ENCODE measurements around the gene SEMA3E.

SEMA3E gene

GRCh38 chr7:83593921-83594475 lies 54.9 kb downstream of the SEMA3E start:
- WGBS (ENCODE audit: extremely low coverage, insufficient coverage, insufficient read length), result no CpG with 5 or more reads among the region's 4 CpGs
- no peak overlapping the region for H3K4ac ChIP-seq (ENCODE audit: low read depth, low read length)

DNA sequence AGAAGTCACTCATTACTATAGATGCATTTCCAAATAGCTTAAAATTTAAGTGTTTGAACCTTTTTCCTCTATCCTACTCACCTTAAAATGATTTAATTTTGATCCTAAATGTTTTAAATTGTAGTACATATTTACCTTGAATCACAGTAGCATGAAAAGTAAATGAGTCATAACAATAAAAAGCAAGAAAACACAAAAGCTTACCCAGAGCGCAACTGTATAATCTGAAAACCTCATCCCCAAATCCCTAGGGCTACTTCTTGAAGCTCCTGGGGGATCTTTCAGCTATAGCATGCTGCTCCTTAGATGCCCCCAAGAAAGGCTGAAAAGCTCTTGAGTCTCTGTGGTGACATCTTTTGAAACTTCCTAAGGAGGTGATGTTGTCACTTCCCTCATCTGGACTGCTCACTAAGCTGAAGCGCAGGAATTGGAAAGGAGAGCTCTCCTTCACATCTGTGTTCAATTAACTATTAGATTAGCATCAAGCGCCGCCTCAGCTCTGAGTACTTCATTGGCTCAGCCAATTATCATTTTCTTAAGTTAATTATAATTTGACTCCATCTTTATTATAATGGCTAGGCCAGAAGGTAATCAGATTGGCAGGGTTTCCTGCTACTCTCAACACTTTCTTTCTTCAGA lies 60.2 kb downstream of the SEMA3E start:
- H4K91ac ChIP-seq (ENCODE audit: low read depth, low read length), result no peak overlapping the region
- H2AFZ ChIP-seq (ENCODE audit: insufficient read depth, low read length, poor library complexity), result no peak overlapping the region
- no peak overlapping the region for H3K4ac ChIP-seq (ENCODE audit: low read depth, low read length)
- no peak overlapping the region for H3K9ac ChIP-seq (ENCODE audit: low read length)
- no peak overlapping the region for H2BK120ac ChIP-seq (ENCODE audit: insufficient read depth, low read length, poor library complexity)
- H3K9me3 ChIP-seq (ENCODE audit: insufficient read depth, low read depth, low read length), result no peaks in the 10 kb centered on the region
- no peak overlapping the region for H3K4me3 ChIP-seq (ENCODE audit: low read depth, low read length)
- H2BK5ac ChIP-seq (ENCODE audit: low read depth, low read length, poor library complexity), result no peak overlapping the region
- no peaks in the 10 kb centered on the region for H3K79me1 ChIP-seq (ENCODE audit: low read length)
- H4K8ac ChIP-seq (ENCODE audit: low read depth, low read length), result no peak overlapping the region
- H3K23ac ChIP-seq (ENCODE audit: low read length), result no peak overlapping the region
- H3K4me2 ChIP-seq (ENCODE audit: low read length), result no peak overlapping the region
- H3K27me3 ChIP-seq (ENCODE audit: insufficient read depth, low read length), result no peaks in the 10 kb centered on the region
- H3K18ac ChIP-seq (ENCODE audit: low read length), result no peak overlapping the region
- H3K27ac ChIP-seq (ENCODE audit: low read depth, low read length), result no peak overlapping the region
- WGBS (ENCODE audit: extremely low coverage, insufficient coverage, insufficient read length), result no CpG with 5 or more reads among the region's 4 CpGs
- no peaks in the 10 kb centered on the region for H3K79me2 ChIP-seq (ENCODE audit: control insufficient read depth, insufficient read depth, low read length, poor library complexity)
- no peak overlapping the region for H4K12ac ChIP-seq (ENCODE audit: low read depth, low read length)
- H3K4me1 ChIP-seq (ENCODE audit: control insufficient read depth in 1 of 2, insufficient read depth in 2 of 2, low read length in 2 of 2), result no peaks in the 10 kb centered on the region
- H2AK5ac ChIP-seq (ENCODE audit: low read length), result no peak overlapping the region
- DNase-seq, result no peak
- H2BK12ac ChIP-seq (ENCODE audit: low read length), result no peak overlapping the region
- H3K14ac ChIP-seq (ENCODE audit: low read length), result no peak overlapping the region
- H3K36me3 ChIP-seq (ENCODE audit: control insufficient read depth in 1 of 2, insufficient read depth in 2 of 2, low read length in 2 of 2), result no peaks in the 10 kb centered on the region

More at GRCh38 chr7:83593921-83594475, 54.9 kb downstream of the SEMA3E start:
- H3K4me1 ChIP-seq (ENCODE audit: control insufficient read depth in 1 of 2, insufficient read depth in 2 of 2, low read length in 2 of 2), result no peaks in the 10 kb centered on the region
- H3K4me3 ChIP-seq (ENCODE audit: low read depth, low read length), result no peak overlapping the region
- H2BK120ac ChIP-seq (ENCODE audit: insufficient read depth, low read length, poor library complexity), result no peak overlapping the region
- no peak overlapping the region for H4K12ac ChIP-seq (ENCODE audit: low read depth, low read length)
- no peak overlapping the region for H3K23ac ChIP-seq (ENCODE audit: low read length)
- H2BK5ac ChIP-seq (ENCODE audit: low read depth, low read length, poor library complexity), result no peak overlapping the region
- H3K9me3 ChIP-seq (ENCODE audit: insufficient read depth, low read depth, low read length), result no peaks in the 10 kb centered on the region
- H2BK12ac ChIP-seq (ENCODE audit: low read length), result no peak overlapping the region
- H3K27me3 ChIP-seq (ENCODE audit: insufficient read depth, low read length), result no peaks in the 10 kb centered on the region
- no peaks in the 10 kb centered on the region for H3K79me1 ChIP-seq (ENCODE audit: low read length)
- no peak overlapping the region for H3K27ac ChIP-seq (ENCODE audit: low read depth, low read length)
- no peak overlapping the region for H3K4me2 ChIP-seq (ENCODE audit: low read length)
- no peaks in the 10 kb centered on the region for H3K79me2 ChIP-seq (ENCODE audit: control insufficient read depth, insufficient read depth, low read length, poor library complexity)
- H4K8ac ChIP-seq (ENCODE audit: low read depth, low read length), result no peak overlapping the region
- H3K36me3 ChIP-seq (ENCODE audit: control insufficient read depth in 1 of 2, insufficient read depth in 2 of 2, low read length in 2 of 2), result no peaks in the 10 kb centered on the region
- no peak overlapping the region for H2AFZ ChIP-seq (ENCODE audit: insufficient read depth, low read length, poor library complexity)
- H3K9ac ChIP-seq (ENCODE audit: low read length), result no peak overlapping the region
- H2AK5ac ChIP-seq (ENCODE audit: low read length), result no peak overlapping the region
- H3K14ac ChIP-seq (ENCODE audit: low read length), result no peak overlapping the region
- DNase-seq, result no peak
- H4K91ac ChIP-seq (ENCODE audit: low read depth, low read length), result no peak overlapping the region
- no peak overlapping the region for H3K18ac ChIP-seq (ENCODE audit: low read length)

GRCh38 chr7:83586281-83586680 lies 62.7 kb downstream of the SEMA3E start:
- H3K4ac ChIP-seq (ENCODE audit: low read depth, low read length), result no peak overlapping the region
- no peak for DNase-seq
- H3K79me2 ChIP-seq (ENCODE audit: control insufficient read depth, insufficient read depth, low read length, poor library complexity), result no peaks in the 10 kb centered on the region
- no peaks in the 10 kb centered on the region for H3K79me1 ChIP-seq (ENCODE audit: low read length)
- no peak overlapping the region for H3K14ac ChIP-seq (ENCODE audit: low read length)
- H3K4me2 ChIP-seq (ENCODE audit: low read length), result no peak overlapping the region
- no peak overlapping the region for H3K4me3 ChIP-seq (ENCODE audit: low read depth, low read length)
- no peak overlapping the region for H2AFZ ChIP-seq (ENCODE audit: insufficient read depth, low read length, poor library complexity)
- H3K9ac ChIP-seq (ENCODE audit: low read length), result no peak overlapping the region
- H3K27ac ChIP-seq (ENCODE audit: low read depth, low read length), result no peak overlapping the region
- H3K23ac ChIP-seq (ENCODE audit: low read length), result no peak overlapping the region
- no peak overlapping the region for H4K8ac ChIP-seq (ENCODE audit: low read depth, low read length)
- no peak overlapping the region for H4K12ac ChIP-seq (ENCODE audit: low read depth, low read length)
- no peak overlapping the region for H2AK5ac ChIP-seq (ENCODE audit: low read length)
- no peak overlapping the region for H4K91ac ChIP-seq (ENCODE audit: low read depth, low read length)
- no CpG with 5 or more reads among the region's 1 CpG for WGBS (ENCODE audit: extremely low coverage, insufficient coverage, insufficient read length)
- H3K27me3 ChIP-seq (ENCODE audit: insufficient read depth, low read length), result no peaks in the 10 kb centered on the region
- H2BK120ac ChIP-seq (ENCODE audit: insufficient read depth, low read length, poor library complexity), result no peak overlapping the region
- H2BK5ac ChIP-seq (ENCODE audit: low read depth, low read length, poor library complexity), result no peak overlapping the region
- H3K4me1 ChIP-seq (ENCODE audit: control insufficient read depth in 1 of 2, insufficient read depth in 2 of 2, low read length in 2 of 2), result no peaks in the 10 kb centered on the region
- H3K9me3 ChIP-seq (ENCODE audit: insufficient read depth, low read depth, low read length), result no peaks in the 10 kb centered on the region
- no peak overlapping the region for H2BK12ac ChIP-seq (ENCODE audit: low read length)
- H3K18ac ChIP-seq (ENCODE audit: low read length), result no peak overlapping the region
- H3K36me3 ChIP-seq (ENCODE audit: control insufficient read depth in 1 of 2, insufficient read depth in 2 of 2, low read length in 2 of 2), result no peaks in the 10 kb centered on the region

DNA sequence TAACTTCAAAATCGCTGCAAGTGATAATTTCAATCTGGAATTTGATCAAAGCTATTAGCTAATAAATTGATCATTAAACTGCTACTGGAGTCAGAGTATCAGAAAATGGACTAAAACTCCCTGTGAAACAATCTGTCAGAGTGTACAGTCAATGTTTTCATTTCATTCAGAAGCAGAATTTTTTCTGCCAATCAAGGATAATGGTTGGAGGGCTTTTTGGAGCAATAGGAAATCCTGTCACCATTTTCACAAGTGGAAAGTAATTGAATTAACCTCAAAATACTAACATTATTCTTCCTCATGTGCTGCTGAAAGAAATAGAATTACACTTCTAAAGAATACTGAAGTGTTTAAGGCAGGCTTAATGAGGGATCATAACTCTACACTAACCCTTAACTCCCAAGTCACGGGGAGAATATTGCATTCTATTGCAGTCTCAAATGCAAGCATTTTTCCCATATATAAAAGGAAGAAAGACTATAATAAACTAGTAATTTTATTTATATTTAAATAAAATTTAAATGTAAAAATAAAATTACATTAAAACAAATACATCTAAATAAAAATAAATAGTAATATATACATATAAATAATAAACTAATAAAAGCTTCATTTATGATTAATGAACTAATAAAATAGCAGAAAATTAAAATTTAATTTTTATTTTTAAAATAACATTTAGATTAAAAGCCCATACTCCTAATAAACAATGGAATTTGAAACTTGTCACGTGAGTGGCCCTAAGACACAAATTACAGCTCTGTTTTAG lies 67.1 kb downstream of the SEMA3E start:
- Histone ChIP-seq H3K36me3 (ENCODE audit: control insufficient read depth in 1 of 2, insufficient read depth in 2 of 2, low read length in 2 of 2) (no peaks in the 10 kb centered on the region), H2BK5ac (ENCODE audit: low read depth, low read length, poor library complexity) (no peak overlapping the region), H3K4me1 (ENCODE audit: control insufficient read depth in 1 of 2, insufficient read depth in 2 of 2, low read length in 2 of 2) (no peaks in the 10 kb centered on the region), H4K91ac (ENCODE audit: low read depth, low read length) (no peak overlapping the region), H4K12ac (ENCODE audit: low read depth, low read length) (no peak overlapping the region), H3K9me3 (ENCODE audit: insufficient read depth, low read depth, low read length) (no peaks in the 10 kb centered on the region), H4K8ac (ENCODE audit: low read depth, low read length) (no peak overlapping the region), H3K23ac (ENCODE audit: low read length) (no peak overlapping the region), H3K79me2 (ENCODE audit: control insufficient read depth, insufficient read depth, low read length, poor library complexity) (no peaks in the 10 kb centered on the region), H3K14ac (ENCODE audit: low read length) (no peak overlapping the region), H3K4me2 (ENCODE audit: low read length) (no peak overlapping the region), H2AK5ac (ENCODE audit: low read length) (no peak overlapping the region), H2BK120ac (ENCODE audit: insufficient read depth, low read length, poor library complexity) (no peak overlapping the region), H3K18ac (ENCODE audit: low read length) (no peak overlapping the region), H3K4me3 (ENCODE audit: low read depth, low read length) (no peak overlapping the region), H3K79me1 (ENCODE audit: low read length) (no peaks in the 10 kb centered on the region), H3K9ac (ENCODE audit: low read length) (no peak overlapping the region), H2BK12ac (ENCODE audit: low read length) (no peak overlapping the region), H3K27ac (ENCODE audit: low read depth, low read length) (no peak overlapping the region), H3K4ac (ENCODE audit: low read depth, low read length) (no peak overlapping the region), H2AFZ (ENCODE audit: insufficient read depth, low read length, poor library complexity) (no peak overlapping the region), H3K27me3 (ENCODE audit: insufficient read depth, low read length) (no peaks in the 10 kb centered on the region)
- WGBS (ENCODE audit: extremely low coverage, insufficient coverage, insufficient read length), result no CpG with 5 or more reads among the region's 3 CpGs
- no peak for DNase-seq

Data from trophoblast cell (in vitro differentiated cells and primary cell).